ENCODE data around the gene EMD. TPM values are rescaled to one million over a fixed set of nuclear protein-coding genes. Genes with fewer than 3 reads are reported as not detected.

EMD gene
- polyA plus RNA-seq, 1 donor (not counting 4 experiments of a cell fraction or from before 2014, with no cell fraction given), result 36.9 TPM

- Histone ChIP-seq H2AFZ (ENCODE audit: control insufficient read depth, low read length) (no peak overlapping the region), H3K9ac (ENCODE audit: control insufficient read depth, extremely low read depth, insufficient read depth, low read length) (no peak overlapping the region), H4K20me1 (ENCODE audit: control insufficient read depth, extremely low read depth, insufficient read depth, low read length) (no peaks in the 10 kb centered on the region), H3K4me1 (ENCODE audit: control insufficient read depth, extremely low read depth, insufficient read depth, low read length) (peaks cover 2% of the 10 kb centered on the region), H3K27ac (ENCODE audit: control insufficient read depth, insufficient read depth, low read length) (no peak overlapping the region), H3K79me2 (ENCODE audit: control insufficient read depth, insufficient read depth, low read length) (peaks cover 13% of the 10 kb centered on the region), H3K27me3 (ENCODE audit: control insufficient read depth, extremely low read depth, insufficient read depth, low read length) (no peaks in the 10 kb centered on the region), H3K36me3 (ENCODE audit: control insufficient read depth in 2 of 2, extremely low read depth in 1 of 2, insufficient read depth in 2 of 2, low read length in 2 of 2) (peaks cover 6 to 18% of the 10 kb centered on the region in 2 experiments), H3K4me3 (ENCODE audit: control insufficient read depth in 2 of 3, extremely low read depth in 1 of 3, insufficient read depth in 2 of 3, low read depth in 1 of 3, low read length in 3 of 3) (no peak overlapping the region), H3K4me2 (ENCODE audit: control insufficient read depth, extremely low read depth, insufficient read depth, low read depth, low read length) (no peak overlapping the region), H3K9me1 (ENCODE audit: control insufficient read depth, extremely low read depth, insufficient read depth, low read length) (no peaks in the 10 kb centered on the region), H3K9me3 (ENCODE audit: control insufficient read depth, low read depth, low read length) (no peaks in the 10 kb centered on the region)
- TF ChIP-seq EZH2 (IDR thresholded peaks at IDR 0.05; ENCODE audit: low read length), result no peak
- no peak for TF ChIP-seq CTCF (optimal IDR thresholded peaks at IDR 0.05 in 1 of 3, IDR thresholded peaks at IDR 0.05 in 1 of 3, conservative IDR thresholded peaks at IDR 0.05 in 1 of 3; ENCODE audit: extremely low read depth in 1 of 3, insufficient read depth in 2 of 3, low read length in 3 of 3)
- FAIRE-seq (no peak), DNase-seq (ENCODE audit: low read depth, low spot score) (no peak)
- dilution Hi-C loops (cut with MboI; ENCODE audit: extremely low pct_ligation_motif_present, low sequenced_read_pairs), result no loop called here
Measured at GRCh38 chrX:154401045-154401799, 22.1 kb downstream of the EMD start.

GRCh38 chrX:154401918-154402621 is 23.0 kb downstream of the EMD start:
- FAIRE-seq (peak; percentile 82), DNase-seq (ENCODE audit: low read depth, low spot score) (no peak)
- no peaks in the 10 kb centered on the region for H3K9me1 ChIP-seq (ENCODE audit: control insufficient read depth, extremely low read depth, insufficient read depth, low read length)
- TF ChIP-seq EZH2 (IDR thresholded peaks at IDR 0.05; ENCODE audit: low read length) (no peak), CTCF (optimal IDR thresholded peaks at IDR 0.05 in 1 of 3, IDR thresholded peaks at IDR 0.05 in 1 of 3, conservative IDR thresholded peaks at IDR 0.05 in 1 of 3; ENCODE audit: extremely low read depth in 1 of 3, insufficient read depth in 2 of 3, low read length in 3 of 3) (no peak)
- peaks cover 2% of the 10 kb centered on the region for H3K4me1 ChIP-seq (ENCODE audit: control insufficient read depth, extremely low read depth, insufficient read depth, low read length)
- no peak overlapping the region for H3K9ac ChIP-seq (ENCODE audit: control insufficient read depth, extremely low read depth, insufficient read depth, low read length)
- H3K27ac ChIP-seq (ENCODE audit: control insufficient read depth, insufficient read depth, low read length), result peak overlapping the region; percentile 4
- H2AFZ ChIP-seq (ENCODE audit: control insufficient read depth, low read length), result no peak overlapping the region
- H4K20me1 ChIP-seq (ENCODE audit: control insufficient read depth, extremely low read depth, insufficient read depth, low read length), result no peaks in the 10 kb centered on the region
- H3K4me2 ChIP-seq (ENCODE audit: control insufficient read depth, extremely low read depth, insufficient read depth, low read depth, low read length), result no peak overlapping the region
- H3K4me3 ChIP-seq (ENCODE audit: control insufficient read depth in 2 of 3, extremely low read depth in 1 of 3, insufficient read depth in 2 of 3, low read depth in 1 of 3, low read length in 3 of 3), result no peak overlapping the region
- H3K27me3 ChIP-seq (ENCODE audit: control insufficient read depth, extremely low read depth, insufficient read depth, low read length), result no peaks in the 10 kb centered on the region
- peaks cover 13% of the 10 kb centered on the region for H3K79me2 ChIP-seq (ENCODE audit: control insufficient read depth, insufficient read depth, low read length)
- dilution Hi-C loops (cut with MboI; ENCODE audit: extremely low pct_ligation_motif_present, low sequenced_read_pairs), result no loop called here
- H3K9me3 ChIP-seq (ENCODE audit: control insufficient read depth, low read depth, low read length), result no peaks in the 10 kb centered on the region
- peaks cover 6 to 18% of the 10 kb centered on the region in 2 experiments for H3K36me3 ChIP-seq (ENCODE audit: control insufficient read depth in 2 of 2, extremely low read depth in 1 of 2, insufficient read depth in 2 of 2, low read length in 2 of 2)

Measured in keratinocyte (primary cell).